Neural progenitor cell (in vitro differentiated cells): ENCODE data around the gene TRIML2. TPM values are rescaled to one million over a fixed set of nuclear protein-coding genes. Genes with fewer than 3 reads are reported as not detected.
A peak's percentile ranks its signal among the peaks of the same experiment; 100 is the strongest.

ENCODE experiments used
- DNase-seq: peaks from one replicate; pipeline ENCODE4 v3.0.0-alpha.2; 2016; ENCODE audit warnings: low spot score
- H2AFZ ChIP-seq: fragments of 200-600 bp; sonication (generic); replicated peaks from 2 replicates; pipeline ENCODE4 v1.6.1; 2016; ENCODE audit warnings: antibody characterized with exemption
- H3F3A ChIP-seq: fragments of 200-600 bp; sonication (generic); 2 replicates; pipeline ENCODE4 v1.6.1; 2016; ENCODE audit warnings: antibody characterized with exemption, low read depth
- H3K27ac ChIP-seq: fragments of 200-600 bp; sonication (generic); 2 replicates; pipeline ENCODE4 v1.5.1; 2016; ENCODE audit warnings: mild to moderate bottlenecking
- H3K27me3 ChIP-seq: fragments of 200-600 bp; sonication (generic); 2 replicates; pipeline ENCODE4 v1.6.1; 2016; ENCODE audit warnings: mild to moderate bottlenecking, moderate library complexity
- H3K36me3 ChIP-seq: fragments of 200-600 bp; sonication (generic); 2 replicates; pipeline ENCODE4 v1.5.1; 2016
- H3K4me1 ChIP-seq: fragments of 200-600 bp; sonication (generic); 2 replicates; pipeline ENCODE4 v1.6.1; 2016; ENCODE audit warnings: mixed run types
- H3K4me2 ChIP-seq: fragments of 200-600 bp; sonication (generic); 2 replicates; pipeline ENCODE4 v1.6.1; 2016
- H3K4me3 ChIP-seq: fragments of 200-600 bp; sonication (generic); 2 replicates; pipeline ENCODE4 v1.5.1; 2016
- H3K79me2 ChIP-seq: fragments of 200-600 bp; sonication (generic); 2 replicates; pipeline ENCODE4 v1.6.1; 2016; ENCODE audit warnings: low read depth
- H3K9ac ChIP-seq: fragments of 200-600 bp; sonication (generic); 2 replicates; pipeline ENCODE4 v1.6.1; 2016
- H3K9me3 ChIP-seq: fragments of 200-600 bp; sonication (generic); 2 replicates; pipeline ENCODE4 v1.5.1; 2016; ENCODE audit warnings: low read depth
- H4K20me1 ChIP-seq: fragments of 200-600 bp; sonication (generic); 2 replicates; pipeline ENCODE4 v1.6.1; 2016; ENCODE audit warnings: low read depth
- H3K27ac Mint-ChIP-seq: 3 replicates; pipeline ENCODE4 v1.8.0; 2021; ENCODE audit warnings: mixed read lengths
- H3K27me3 Mint-ChIP-seq: 2 replicates; pipeline ENCODE4 v1.8.0; 2022; ENCODE audit warnings: low read depth, mild to moderate bottlenecking, inconsistent platforms, moderate library complexity, mixed read lengths; ENCODE audit not compliant: insufficient read depth
- H3K36me3 Mint-ChIP-seq: 3 replicates; pipeline ENCODE4 v1.8.0; 2021; ENCODE audit warnings: mixed read lengths
- H3K4me1 Mint-ChIP-seq: 3 replicates; pipeline ENCODE4 v1.8.0; 2021; ENCODE audit warnings: mixed read lengths
- H3K4me3 Mint-ChIP-seq: 3 replicates; pipeline ENCODE4 v1.8.0; 2021; ENCODE audit warnings: mild to moderate bottlenecking, moderate library complexity, mixed read lengths
- H3K9me3 Mint-ChIP-seq: 3 replicates; pipeline ENCODE4 v1.8.0; 2020; ENCODE audit warnings: mixed read lengths
- CTCF ChIP-seq: fragments of 200-600 bp; sonication (generic); IDR thresholded peaks from 2 replicates; pipeline ENCODE4 v1.5.1; 2017; ENCODE audit warnings: antibody characterized with exemption, mild to moderate bottlenecking
- EZH2 ChIP-seq: fragments of 200-600 bp; sonication (generic); IDR thresholded peaks from 2 replicates; pipeline ENCODE4 v1.6.1; 2017; ENCODE audit warnings: antibody characterized with exemption, mild to moderate bottlenecking, moderate library complexity
- EZH2phosphoT487 ChIP-seq: fragments of 200-600 bp; sonication (generic); IDR thresholded peaks from 2 replicates; pipeline ENCODE4 v1.6.1; 2017; ENCODE audit warnings: antibody characterized with exemption
- total RNA-seq: library from RNA; depleted of rRNA; stranded (reverse); fragments of >200 nt; gene quantifications from 2 replicates; pipeline ENCODE4 v1.2.3, GENCODE V29; 2015; ENCODE audit warnings: low replicate concordance

TRIML2 gene
- total RNA-seq, result 0.28 and 0.65 TPM in 2 replicates

- Mint-ChIP-seq H3K9me3 (peaks cover 6% of the 10 kb centered on the region), H3K27me3 (peaks cover 4% of the 10 kb centered on the region), H3K27ac (no peak within 1 kb of the TSS), H3K4me3 (no peak within 1 kb of the TSS), H3K36me3 (no peaks in the 10 kb centered on the region), H3K4me1 (peaks cover 4% of the 10 kb centered on the region)
- Histone ChIP-seq H4K20me1 (no peaks in the 10 kb centered on the region), H3K4me3 (no peak within 1 kb of the TSS), H3K79me2 (no peaks in the 10 kb centered on the region), H3K27me3 (no peaks in the 10 kb centered on the region), H3K4me2 (peak within 1 kb of the TSS; percentile 45), H3K27ac (no peak within 1 kb of the TSS), H2AFZ (peak within 1 kb of the TSS; percentile 59), H3K4me1 (peaks cover 19% of the 10 kb centered on the region), H3F3A (peaks cover 9% of the 10 kb centered on the region), H3K9me3 (no peaks in the 10 kb centered on the region), H3K36me3 (no peaks in the 10 kb centered on the region), H3K9ac (no peak within 1 kb of the TSS)
- TF ChIP-seq EZH2phosphoT487, result no peak
- TF ChIP-seq CTCF, result no peak
- no peak for TF ChIP-seq EZH2
- no peak for DNase-seq
Measured at GRCh38 chr4:188109157-188109755, at the start of gene TRIML2. Gene TRIML2, minus strand, starts transcription at chr4:188109603. Its CDS starts 4,235 bp downstream, at chr4:188105368.

- DNase-seq, result no peak
- H3K4me2 ChIP-seq, result no peak overlapping the region
- no peaks in the 10 kb centered on the region for H3K4me1 Mint-ChIP-seq
Measured at GRCh38 chr4:188158336-188158735, 48.9 kb upstream of the TRIML2 start.

GRCh38 chr4:188154668-188155405, 45.4 kb upstream of the TRIML2 start:
- Mint-ChIP-seq H3K36me3 (peaks cover 2% of the 10 kb centered on the region), H3K27me3 (peaks cover 10% of the 10 kb centered on the region), H3K9me3 (peaks cover 20% of the 10 kb centered on the region), H3K4me1 (no peaks in the 10 kb centered on the region), H3K27ac (no peak overlapping the region), H3K4me3 (no peak overlapping the region)
- H4K20me1 ChIP-seq, result no peaks in the 10 kb centered on the region
- no peak for DNase-seq
- no peak overlapping the region for H2AFZ ChIP-seq
- no peak overlapping the region for H3K4me3 ChIP-seq
- no peaks in the 10 kb centered on the region for H3K27me3 ChIP-seq
- H3K36me3 ChIP-seq, result no peaks in the 10 kb centered on the region
- H3K79me2 ChIP-seq, result no peaks in the 10 kb centered on the region
- TF ChIP-seq CTCF (no peak), EZH2 (no peak)
- H3K9me3 ChIP-seq, result no peaks in the 10 kb centered on the region
- H3K4me1 ChIP-seq, result no peaks in the 10 kb centered on the region
- H3F3A ChIP-seq, result no peaks in the 10 kb centered on the region
- no peak overlapping the region for H3K9ac ChIP-seq
- no peak overlapping the region for H3K27ac ChIP-seq
- H3K4me2 ChIP-seq, result no peak overlapping the region

More at GRCh38 chr4:188158336-188158735, 48.9 kb upstream of the TRIML2 start:
- Histone ChIP-seq H3K9ac (no peak overlapping the region), H3K4me1 (no peaks in the 10 kb centered on the region), H3K4me3 (no peak overlapping the region), H3K36me3 (no peaks in the 10 kb centered on the region), H3K27me3 (no peaks in the 10 kb centered on the region), H3K27ac (no peak overlapping the region), H3F3A (no peaks in the 10 kb centered on the region), H4K20me1 (no peaks in the 10 kb centered on the region), H2AFZ (no peak overlapping the region), H3K79me2 (no peaks in the 10 kb centered on the region), H3K9me3 (no peaks in the 10 kb centered on the region)
- peaks cover 2% of the 10 kb centered on the region for H3K36me3 Mint-ChIP-seq
- H3K4me3 Mint-ChIP-seq, result no peak overlapping the region
- no peak overlapping the region for H3K27ac Mint-ChIP-seq
- peaks cover 14% of the 10 kb centered on the region for H3K9me3 Mint-ChIP-seq
- H3K27me3 Mint-ChIP-seq, result peaks cover 13% of the 10 kb centered on the region
- no peak for TF ChIP-seq EZH2
- no peak for TF ChIP-seq CTCF
- TF ChIP-seq EZH2phosphoT487, result no peak
